ENCODE measurements around the gene ADGRL2.

Gene ADGRL2

DNA sequence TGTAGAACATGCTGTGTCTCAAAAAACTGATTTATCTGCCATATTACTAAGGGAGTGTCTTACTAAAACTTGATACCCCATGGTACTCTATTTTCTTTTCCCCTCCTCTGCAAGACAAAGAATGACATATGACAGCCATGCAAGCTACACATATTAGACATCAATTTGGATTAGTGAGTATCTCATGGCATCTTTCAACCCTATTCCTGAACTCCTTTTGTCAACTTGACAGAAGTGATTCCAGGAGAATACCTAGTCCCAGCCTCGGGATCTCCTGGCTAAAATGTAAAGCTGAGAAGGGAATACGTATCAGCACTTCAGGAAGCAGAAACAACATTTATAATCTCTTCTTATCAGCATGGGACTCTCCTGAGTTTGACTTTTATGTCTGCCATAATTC is 43.7 kb downstream of the ADGRL2 start:
- H3K14ac ChIP-seq (ENCODE audit: low read length in 2 of 2): no peak overlapping the region
- H2AFZ ChIP-seq (ENCODE audit: low read depth, low read length): no peak overlapping the region
- H3K27me3 ChIP-seq (ENCODE audit: control insufficient read depth in 1 of 2, insufficient read depth in 1 of 2, low read length in 2 of 2): no peaks in the 10 kb centered on the region

DNA sequence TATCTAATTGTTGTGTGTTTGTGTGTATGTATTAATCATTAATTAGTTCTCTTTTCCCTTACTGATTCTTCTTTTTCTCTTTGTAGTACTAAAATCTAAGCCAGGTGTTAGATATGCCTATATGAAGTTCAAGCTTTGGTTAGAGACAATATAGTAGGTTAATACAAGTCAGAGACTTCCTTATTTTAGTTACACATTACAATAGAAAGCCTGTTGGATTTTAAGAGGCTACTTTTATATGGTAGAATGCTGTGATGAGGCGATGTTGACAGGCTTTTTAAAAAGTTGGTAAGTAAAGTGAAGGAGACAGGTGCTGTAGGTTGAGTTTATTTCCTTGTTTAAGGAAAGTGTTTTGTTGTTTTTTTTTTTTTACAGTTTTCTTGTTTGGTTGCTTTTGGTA is 45.9 kb downstream of the ADGRL2 start:
- peaks cover 0 to 37% of the 10 kb centered on the region in 2 experiments for H3K36me3 ChIP-seq (ENCODE audit: control insufficient read depth in 1 of 2, insufficient read depth in 2 of 2, low read depth in 1 of 2, low read length in 2 of 2)
- no peak overlapping the region for H2AFZ ChIP-seq (ENCODE audit: low read depth, low read length)
- no peaks in the 10 kb centered on the region for H3K9me3 ChIP-seq (ENCODE audit: control insufficient read depth, low read length)
- no peak overlapping the region for H2AK5ac ChIP-seq (ENCODE audit: low read length, severe bottlenecking)
- 100% methylated on average over 1 of the region's 1 CpG for WGBS
- no peaks in the 10 kb centered on the region for H3K27me3 ChIP-seq (ENCODE audit: control insufficient read depth in 1 of 2, insufficient read depth in 1 of 2, low read length in 2 of 2)
- H2BK120ac ChIP-seq (ENCODE audit: low read depth, low read length): no peak overlapping the region
- H3K4ac ChIP-seq (ENCODE audit: low read depth in 1 of 2, low read length in 2 of 2): no peak overlapping the region
- no peaks in the 10 kb centered on the region for H3K4me1 ChIP-seq (ENCODE audit: control insufficient read depth, insufficient read depth, low read depth, low read length)
- H3K9ac ChIP-seq (ENCODE audit: low read length): no peak overlapping the region
- H3K4me2 ChIP-seq (ENCODE audit: low read length, poor library complexity, severe bottlenecking): no peak overlapping the region
- peaks cover 6% of the 10 kb centered on the region for H3K79me1 ChIP-seq (replicated peaks; ENCODE audit: low read length, poor library complexity, severe bottlenecking)
- no peak overlapping the region for H2BK12ac ChIP-seq (ENCODE audit: low read length in 2 of 2)
- H3K4me3 ChIP-seq (ENCODE audit: insufficient read depth in 1 of 2, low read depth in 1 of 2, low read length in 2 of 2): no peak overlapping the region
- no peak for DNase-seq
- H3K14ac ChIP-seq (ENCODE audit: low read length in 2 of 2): no peak overlapping the region
- no peak overlapping the region for H3K18ac ChIP-seq (ENCODE audit: low read depth in 1 of 2, low read length in 2 of 2)
- H2BK15ac ChIP-seq (ENCODE audit: low read depth, poor library complexity, severe bottlenecking): no peak overlapping the region
- H3K27ac ChIP-seq (ENCODE audit: low read length, poor library complexity, severe bottlenecking): no peak overlapping the region
- no peak overlapping the region for H2BK5ac ChIP-seq (ENCODE audit: low read depth, low read length, poor library complexity, severe bottlenecking)
- no peak overlapping the region for H3K23ac ChIP-seq (ENCODE audit: low read length in 2 of 2)
- H4K8ac ChIP-seq (ENCODE audit: low read length): no peak overlapping the region
- no peak overlapping the region for H4K91ac ChIP-seq (ENCODE audit: low read length)

More for the DNA sequence above, 43.7 kb downstream of the ADGRL2 start:
- H3K9ac ChIP-seq (ENCODE audit: low read length): no peak overlapping the region
- H3K4me1 ChIP-seq (ENCODE audit: control insufficient read depth, insufficient read depth, low read depth, low read length): no peaks in the 10 kb centered on the region
- H3K18ac ChIP-seq (ENCODE audit: low read depth in 1 of 2, low read length in 2 of 2): no peak overlapping the region
- no peak overlapping the region for H2AK5ac ChIP-seq (ENCODE audit: low read length, severe bottlenecking)
- H2BK15ac ChIP-seq (ENCODE audit: low read depth, poor library complexity, severe bottlenecking): no peak overlapping the region
- H3K4me3 ChIP-seq (ENCODE audit: insufficient read depth in 1 of 2, low read depth in 1 of 2, low read length in 2 of 2): no peak overlapping the region
- H3K27ac ChIP-seq (ENCODE audit: low read length, poor library complexity, severe bottlenecking): no peak overlapping the region
- no peak overlapping the region for H4K91ac ChIP-seq (ENCODE audit: low read length)
- peaks cover 8% of the 10 kb centered on the region for H3K79me1 ChIP-seq (replicated peaks; ENCODE audit: low read length, poor library complexity, severe bottlenecking)
- H2BK12ac ChIP-seq (ENCODE audit: low read length in 2 of 2): no peak overlapping the region
- 96% methylated on average over 2 of the region's 2 CpGs for WGBS
- H2BK120ac ChIP-seq (ENCODE audit: low read depth, low read length): no peak overlapping the region
- H3K4ac ChIP-seq (ENCODE audit: low read depth in 1 of 2, low read length in 2 of 2): no peak overlapping the region
- H3K23ac ChIP-seq (ENCODE audit: low read length in 2 of 2): no peak overlapping the region
- H3K9me3 ChIP-seq (ENCODE audit: control insufficient read depth, low read length): no peaks in the 10 kb centered on the region
- H3K36me3 ChIP-seq (ENCODE audit: control insufficient read depth in 1 of 2, insufficient read depth in 2 of 2, low read depth in 1 of 2, low read length in 2 of 2): peaks cover 0 to 37% of the 10 kb centered on the region in 2 experiments
- no peak overlapping the region for H2BK5ac ChIP-seq (ENCODE audit: low read depth, low read length, poor library complexity, severe bottlenecking)
- no peak for DNase-seq
- H4K8ac ChIP-seq (ENCODE audit: low read length): no peak overlapping the region
- H3K4me2 ChIP-seq (ENCODE audit: low read length, poor library complexity, severe bottlenecking): no peak overlapping the region

DNA sequence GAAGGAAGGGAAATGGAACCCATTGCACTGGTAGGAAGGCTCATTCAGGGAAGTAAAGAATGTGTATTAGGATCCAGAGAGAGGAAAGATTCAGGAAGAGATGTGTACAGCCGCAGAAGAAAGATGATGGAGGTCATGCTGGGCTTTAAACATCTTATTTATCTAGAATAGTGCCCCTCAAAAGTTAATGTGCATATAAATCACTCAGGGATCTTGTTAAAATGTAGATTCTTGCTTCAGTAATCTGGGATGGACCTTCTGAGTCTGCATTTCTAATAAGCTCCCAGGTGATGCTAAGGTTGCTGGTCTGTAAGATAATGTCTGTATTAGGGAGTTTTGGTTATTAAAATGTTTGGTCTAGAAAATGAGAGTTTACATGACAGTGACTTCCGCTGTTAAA is 46.3 kb downstream of the ADGRL2 start:
- no peak overlapping the region for H3K4ac ChIP-seq (ENCODE audit: low read depth in 1 of 2, low read length in 2 of 2)
- no peak overlapping the region for H3K14ac ChIP-seq (ENCODE audit: low read length in 2 of 2)
- no peak overlapping the region for H2BK15ac ChIP-seq (ENCODE audit: low read depth, poor library complexity, severe bottlenecking)
- H3K4me3 ChIP-seq (ENCODE audit: insufficient read depth in 1 of 2, low read depth in 1 of 2, low read length in 2 of 2): no peak overlapping the region
- no peak overlapping the region for H2AK5ac ChIP-seq (ENCODE audit: low read length, severe bottlenecking)
- H2BK12ac ChIP-seq (ENCODE audit: low read length in 2 of 2): no peak overlapping the region
- H2BK5ac ChIP-seq (ENCODE audit: low read depth, low read length, poor library complexity, severe bottlenecking): no peak overlapping the region
- no peak overlapping the region for H2BK120ac ChIP-seq (ENCODE audit: low read depth, low read length)
- H3K27ac ChIP-seq (ENCODE audit: low read length, poor library complexity, severe bottlenecking): no peak overlapping the region
- H4K8ac ChIP-seq (ENCODE audit: low read length): no peak overlapping the region
- H3K27me3 ChIP-seq (ENCODE audit: control insufficient read depth in 1 of 2, insufficient read depth in 1 of 2, low read length in 2 of 2): no peaks in the 10 kb centered on the region
- H3K23ac ChIP-seq (ENCODE audit: low read length in 2 of 2): no peak overlapping the region
- H3K9ac ChIP-seq (ENCODE audit: low read length): no peak overlapping the region
- DNase-seq: no peak
- peaks cover 0 to 33% of the 10 kb centered on the region in 2 experiments for H3K36me3 ChIP-seq (ENCODE audit: control insufficient read depth in 1 of 2, insufficient read depth in 2 of 2, low read depth in 1 of 2, low read length in 2 of 2)
- H3K79me1 ChIP-seq (replicated peaks; ENCODE audit: low read length, poor library complexity, severe bottlenecking): peaks cover 3% of the 10 kb centered on the region
- H3K18ac ChIP-seq (ENCODE audit: low read depth in 1 of 2, low read length in 2 of 2): no peak overlapping the region
- H4K91ac ChIP-seq (ENCODE audit: low read length): no peak overlapping the region
- no peaks in the 10 kb centered on the region for H3K9me3 ChIP-seq (ENCODE audit: control insufficient read depth, low read length)
- H3K4me1 ChIP-seq (ENCODE audit: control insufficient read depth, insufficient read depth, low read depth, low read length): no peaks in the 10 kb centered on the region
- WGBS: no CpG with 5 or more reads among the region's 2 CpGs
- no peak overlapping the region for H2AFZ ChIP-seq (ENCODE audit: low read depth, low read length)
- H3K4me2 ChIP-seq (ENCODE audit: low read length, poor library complexity, severe bottlenecking): no peak overlapping the region

DNA sequence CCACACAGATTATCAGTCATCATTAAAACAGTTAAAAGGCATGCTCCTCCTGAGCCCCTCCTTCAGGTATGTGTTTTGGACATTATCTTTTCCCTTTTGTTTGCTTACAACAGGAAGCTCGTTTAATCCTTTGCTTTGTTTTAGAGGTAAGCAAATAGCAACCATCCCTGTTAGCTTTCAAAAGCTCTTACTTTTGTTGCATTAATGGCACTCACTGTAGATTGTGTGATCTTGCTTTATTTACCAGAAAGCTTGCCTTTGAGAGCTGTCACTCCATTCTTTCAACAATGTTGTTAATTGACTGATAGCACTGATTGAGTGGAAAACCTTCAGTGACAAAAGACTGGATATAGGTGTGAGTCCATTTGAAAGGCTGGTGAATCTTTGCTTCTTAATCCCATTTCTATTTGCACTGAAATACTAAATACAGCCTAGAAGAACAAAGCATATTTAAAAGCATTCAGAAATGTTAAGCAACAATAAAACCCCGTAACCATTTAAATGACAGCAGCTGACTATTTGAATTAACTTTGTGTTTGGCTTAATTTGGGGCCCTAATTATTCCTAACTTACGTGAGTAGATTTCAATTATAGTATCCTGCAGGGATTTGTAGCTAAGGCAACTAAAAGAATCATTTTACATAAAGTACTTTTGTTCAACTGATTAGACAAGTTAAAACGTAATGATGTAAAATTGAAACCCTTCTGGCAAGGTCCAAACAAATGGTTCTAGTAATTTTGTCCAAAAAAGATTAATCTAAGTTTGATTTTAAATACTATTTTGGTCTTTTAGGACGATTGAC is 48.3 kb downstream of the ADGRL2 start:
- no peak overlapping the region for H3K27ac ChIP-seq (ENCODE audit: low read length, poor library complexity, severe bottlenecking)
- no peak overlapping the region for H2BK120ac ChIP-seq (ENCODE audit: low read depth, low read length)
- H2BK15ac ChIP-seq (ENCODE audit: low read depth, poor library complexity, severe bottlenecking): no peak overlapping the region
- no peak overlapping the region for H3K14ac ChIP-seq (ENCODE audit: low read length in 2 of 2)
- H2BK12ac ChIP-seq (ENCODE audit: low read length in 2 of 2): no peak overlapping the region
- peaks cover 4% of the 10 kb centered on the region for H3K79me1 ChIP-seq (replicated peaks; ENCODE audit: low read length, poor library complexity, severe bottlenecking)
- no peak overlapping the region for H3K9ac ChIP-seq (ENCODE audit: low read length)
- H3K4me1 ChIP-seq (ENCODE audit: control insufficient read depth, insufficient read depth, low read depth, low read length): no peaks in the 10 kb centered on the region
- no peak overlapping the region for H3K23ac ChIP-seq (ENCODE audit: low read length in 2 of 2)
- H3K4me2 ChIP-seq (ENCODE audit: low read length, poor library complexity, severe bottlenecking): no peak overlapping the region
- WGBS: 100% methylated on average over 2 of the region's 5 CpGs
- no peak overlapping the region for H3K4ac ChIP-seq (ENCODE audit: low read depth in 1 of 2, low read length in 2 of 2)
- no peaks in the 10 kb centered on the region for H3K27me3 ChIP-seq (ENCODE audit: control insufficient read depth in 1 of 2, insufficient read depth in 1 of 2, low read length in 2 of 2)
- no peak for DNase-seq
- H4K91ac ChIP-seq (ENCODE audit: low read length): no peak overlapping the region
- H2AFZ ChIP-seq (ENCODE audit: low read depth, low read length): no peak overlapping the region
- H3K18ac ChIP-seq (ENCODE audit: low read depth in 1 of 2, low read length in 2 of 2): no peak overlapping the region
- no peak overlapping the region for H2BK5ac ChIP-seq (ENCODE audit: low read depth, low read length, poor library complexity, severe bottlenecking)
- H3K9me3 ChIP-seq (ENCODE audit: control insufficient read depth, low read length): no peaks in the 10 kb centered on the region
- no peak overlapping the region for H3K4me3 ChIP-seq (ENCODE audit: insufficient read depth in 1 of 2, low read depth in 1 of 2, low read length in 2 of 2)
- no peak overlapping the region for H4K8ac ChIP-seq (ENCODE audit: low read length)
- H2AK5ac ChIP-seq (ENCODE audit: low read length, severe bottlenecking): no peak overlapping the region
- H3K36me3 ChIP-seq (ENCODE audit: control insufficient read depth in 1 of 2, insufficient read depth in 2 of 2, low read depth in 1 of 2, low read length in 2 of 2): peaks cover 0 to 26% of the 10 kb centered on the region in 2 experiments
